HG03432 (cell line): Measurements from ENCODE around the gene HNMT.
A peak's percentile ranks its signal among the peaks of the same experiment; 100 is the strongest.
"Not testable (repeated sequence)": the region's sequence is repeated elsewhere in the genome, so short reads cannot be mapped to it uniquely, and the experiment has no call there.

Experiments
- ATAC-seq: cut with Tn5 transposase; IDR thresholded peaks from one replicate; pipeline ENCODE4 v1.9.1; 2021; ENCODE audit warnings: mild to moderate bottlenecking, moderate library complexity; ENCODE audit not compliant: unreplicated experiment

HNMT gene

DNA sequence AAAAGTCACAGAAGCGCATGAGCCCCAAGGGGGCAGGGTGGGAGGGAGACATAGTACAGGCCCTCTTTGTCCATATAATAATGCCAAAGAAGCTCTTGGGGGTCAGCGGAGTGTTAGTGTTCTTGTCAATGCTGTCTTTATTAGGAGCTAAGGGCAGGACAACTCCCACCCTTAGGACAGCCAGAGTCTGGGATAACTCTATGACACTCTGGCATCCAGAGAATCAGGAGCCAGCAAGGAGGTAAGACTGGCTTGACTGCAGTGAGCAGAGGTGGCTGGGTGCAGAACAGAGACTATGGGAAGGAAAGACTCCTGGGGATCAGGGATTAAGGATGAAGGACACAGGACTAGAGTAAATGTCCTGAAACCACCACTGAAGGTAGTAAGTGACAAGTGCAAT, 19.0 kb upstream of the HNMT start:
- no peak for ATAC-seq

- no peak for ATAC-seq
These were observed 18.0 kb upstream of the HNMT start for GRCh38 chr2:137946227-137946626.

DNA sequence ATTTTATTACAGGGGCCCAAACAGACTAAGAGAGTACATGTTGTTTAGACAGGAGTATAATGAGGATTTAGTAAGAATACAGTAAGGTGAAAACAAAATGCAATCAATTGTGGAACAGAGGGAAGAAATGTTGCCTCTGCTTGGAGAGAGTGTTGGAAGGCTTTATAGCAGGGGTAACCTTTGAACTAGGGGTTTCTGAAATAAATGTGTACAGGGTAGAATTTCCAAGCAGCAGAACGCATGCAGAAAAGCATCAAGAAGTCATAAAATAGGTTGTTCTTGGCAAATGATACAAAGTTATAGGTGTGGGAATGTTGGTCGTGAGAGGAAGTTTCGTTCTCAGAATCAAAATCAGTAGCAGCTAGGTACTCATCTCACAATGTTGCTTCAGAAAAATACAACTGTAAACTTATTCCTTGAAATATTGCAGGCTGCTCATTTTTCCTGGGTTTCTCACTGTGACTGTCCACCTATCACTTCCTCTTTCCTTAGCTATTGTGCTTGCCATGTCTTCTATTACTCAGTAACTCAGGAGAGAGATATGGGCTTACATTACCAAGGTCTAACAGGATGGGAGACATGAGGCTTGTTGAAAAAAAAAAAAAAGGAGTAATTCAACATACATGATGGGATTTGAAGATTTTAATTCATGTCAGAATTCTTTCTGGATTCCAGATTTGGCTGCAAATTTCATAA, 17.1 kb upstream of the HNMT start:
- ATAC-seq: peak; percentile 63

DNA sequence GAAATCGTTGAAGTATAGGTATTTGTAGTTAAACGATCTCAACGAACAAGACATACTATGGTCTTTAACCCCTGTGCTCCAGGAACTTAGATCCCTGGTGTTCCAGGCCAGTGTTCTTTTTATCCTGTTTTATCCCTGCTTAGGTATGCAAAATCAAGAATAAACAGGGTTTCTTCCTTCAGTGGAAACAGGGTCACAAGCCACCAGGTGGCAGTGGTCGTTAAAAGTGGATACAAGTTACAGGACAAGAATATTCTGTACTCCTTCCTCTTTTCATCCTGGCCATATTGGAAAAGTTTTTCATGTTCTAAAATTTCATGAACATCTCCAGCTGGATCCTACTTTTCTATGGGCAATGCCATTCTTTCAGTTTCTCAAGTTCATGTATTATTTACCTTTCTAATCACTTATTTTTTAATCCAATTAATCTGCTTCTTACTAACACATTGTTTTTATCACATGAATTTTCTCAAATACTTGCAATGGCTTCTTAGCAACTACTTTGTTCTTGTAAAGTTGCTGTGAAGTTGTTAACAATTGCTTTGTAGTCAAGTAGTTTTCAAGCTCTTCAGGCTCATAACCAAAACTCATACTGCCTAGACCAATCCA, 16.4 kb upstream of the HNMT start:
- peak; percentile 49 for ATAC-seq

DNA sequence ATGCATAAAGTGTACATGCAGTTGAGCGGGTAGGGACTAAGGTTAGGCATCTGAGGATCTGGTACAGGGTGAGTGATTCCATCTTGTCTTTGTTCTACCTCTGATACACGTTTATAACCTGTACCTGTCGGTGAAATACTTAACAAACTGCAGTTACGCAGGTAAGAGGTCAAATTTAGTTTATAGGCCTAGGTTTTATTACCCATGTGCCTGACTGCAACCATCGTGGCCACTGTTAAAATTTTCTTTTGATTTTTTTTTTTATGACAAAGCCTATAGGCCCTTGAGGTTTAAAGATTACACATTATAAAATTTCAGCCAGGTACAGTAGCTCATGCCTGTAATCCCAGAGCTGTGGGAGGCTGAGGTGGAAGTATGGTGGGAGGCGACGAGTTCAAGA, 15.4 kb upstream of the HNMT start:
- no peak for ATAC-seq

- ATAC-seq: no peak
These were observed 14.0 kb upstream of the HNMT start for GRCh38 chr2:137950238-137950637.

DNA sequence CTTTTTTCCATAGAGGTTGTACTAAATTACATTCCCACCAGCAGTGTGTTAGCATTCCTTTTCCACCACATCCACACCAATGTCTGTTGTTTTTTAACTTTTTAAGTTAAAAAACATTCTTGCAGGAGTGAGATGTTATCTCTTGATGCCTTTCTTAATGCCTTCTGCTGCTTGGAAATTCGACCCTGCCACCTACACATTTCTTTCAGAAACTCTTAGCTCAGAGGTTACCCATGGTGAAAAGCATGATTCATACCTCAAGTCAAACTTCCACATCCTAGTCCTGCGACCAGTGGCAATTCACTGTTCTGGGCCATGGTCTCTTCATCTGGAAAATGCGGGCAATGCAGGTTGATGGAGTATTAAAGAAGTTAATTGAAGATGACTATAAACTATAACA, 12.7 kb upstream of the HNMT start:
- no peak for ATAC-seq

- peak; percentile 52 for ATAC-seq
These were observed 11.6 kb upstream of the HNMT start for GRCh38 chr2:137952586-137953129.

DNA sequence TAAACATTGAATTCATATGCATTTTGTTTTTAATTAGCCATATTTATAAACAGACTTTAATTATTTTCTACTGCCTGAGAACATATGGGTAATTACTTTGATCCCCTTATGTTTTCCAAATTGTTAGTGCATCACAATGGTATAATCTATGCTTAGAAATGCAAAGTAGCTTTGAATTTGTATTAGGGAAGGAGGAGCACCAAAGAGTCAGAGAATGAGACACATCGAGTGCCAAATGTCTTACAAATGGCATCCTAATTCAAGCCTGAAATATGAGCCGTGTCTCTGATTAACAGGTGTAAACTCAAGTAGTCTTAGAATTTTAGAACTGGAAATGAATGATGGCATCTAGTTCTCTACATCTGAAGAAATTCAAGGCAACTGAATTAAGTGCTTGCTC, 8.7 kb upstream of the HNMT start:
- ATAC-seq: no peak

GRCh38 chr2:137957033-137957432, 7.2 kb upstream of the HNMT start:
- no peak for ATAC-seq

GRCh38 chr2:137959166-137959565, 5.1 kb upstream of the HNMT start:
- ATAC-seq: no peak

- ATAC-seq: no peak
These were observed 4.0 kb upstream of the HNMT start for GRCh38 chr2:137960223-137960622.

GRCh38 chr2:137961602-137962001, 2.7 kb upstream of the HNMT start:
- no peak for ATAC-seq

DNA sequence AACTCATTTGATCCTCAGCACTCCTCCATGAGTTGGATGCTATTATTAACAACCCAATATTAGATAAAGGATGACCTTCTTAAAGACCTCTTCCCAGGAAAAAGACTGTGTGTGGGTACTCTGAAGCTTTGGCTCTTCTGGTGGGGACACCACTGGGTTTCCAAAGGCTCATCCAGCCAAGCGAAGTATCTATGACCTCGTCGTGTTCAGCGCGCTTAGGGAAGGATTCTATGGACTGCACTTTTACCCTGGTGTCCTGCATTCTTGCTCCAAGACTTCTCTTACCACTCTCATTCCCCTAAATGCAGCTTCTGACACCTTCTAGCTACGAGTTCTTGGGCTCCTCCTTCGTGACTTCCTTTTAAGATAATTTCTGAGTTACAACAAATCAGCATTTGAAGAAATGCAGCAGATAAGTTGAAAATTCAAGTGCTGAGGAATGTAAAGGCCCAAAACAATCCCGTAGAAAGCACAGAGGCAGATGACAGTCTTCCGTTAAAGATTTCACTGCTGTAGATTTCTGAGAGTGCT, 673 bp upstream of the HNMT start:
- ATAC-seq: no peak

- ATAC-seq: no peak
These were observed 686 bp downstream of the HNMT start for GRCh38 chr2:137964859-137965459.

- no peak for ATAC-seq
These were observed 1.8 kb downstream of the HNMT start for GRCh38 chr2:137966043-137966442.

DNA sequence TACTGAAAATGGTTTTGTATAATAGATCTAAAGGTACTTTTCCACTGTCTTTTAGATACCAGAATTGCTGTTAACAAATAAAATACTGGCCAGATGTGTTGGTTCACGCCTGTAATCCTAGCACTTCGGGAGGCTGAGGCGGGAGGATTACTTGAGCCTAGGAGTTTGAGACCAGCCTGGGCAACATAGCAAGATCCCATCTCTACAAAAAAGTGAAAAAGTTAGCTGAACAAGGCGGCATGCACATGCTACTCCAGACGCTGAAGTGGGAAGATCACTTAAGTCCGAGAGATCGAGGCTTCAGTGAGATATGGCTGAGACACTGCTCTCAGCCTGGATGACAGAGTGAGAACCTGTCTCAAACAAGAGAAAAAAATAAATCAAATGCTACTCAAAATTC, 2.8 kb downstream of the HNMT start:
- no peak for ATAC-seq

DNA sequence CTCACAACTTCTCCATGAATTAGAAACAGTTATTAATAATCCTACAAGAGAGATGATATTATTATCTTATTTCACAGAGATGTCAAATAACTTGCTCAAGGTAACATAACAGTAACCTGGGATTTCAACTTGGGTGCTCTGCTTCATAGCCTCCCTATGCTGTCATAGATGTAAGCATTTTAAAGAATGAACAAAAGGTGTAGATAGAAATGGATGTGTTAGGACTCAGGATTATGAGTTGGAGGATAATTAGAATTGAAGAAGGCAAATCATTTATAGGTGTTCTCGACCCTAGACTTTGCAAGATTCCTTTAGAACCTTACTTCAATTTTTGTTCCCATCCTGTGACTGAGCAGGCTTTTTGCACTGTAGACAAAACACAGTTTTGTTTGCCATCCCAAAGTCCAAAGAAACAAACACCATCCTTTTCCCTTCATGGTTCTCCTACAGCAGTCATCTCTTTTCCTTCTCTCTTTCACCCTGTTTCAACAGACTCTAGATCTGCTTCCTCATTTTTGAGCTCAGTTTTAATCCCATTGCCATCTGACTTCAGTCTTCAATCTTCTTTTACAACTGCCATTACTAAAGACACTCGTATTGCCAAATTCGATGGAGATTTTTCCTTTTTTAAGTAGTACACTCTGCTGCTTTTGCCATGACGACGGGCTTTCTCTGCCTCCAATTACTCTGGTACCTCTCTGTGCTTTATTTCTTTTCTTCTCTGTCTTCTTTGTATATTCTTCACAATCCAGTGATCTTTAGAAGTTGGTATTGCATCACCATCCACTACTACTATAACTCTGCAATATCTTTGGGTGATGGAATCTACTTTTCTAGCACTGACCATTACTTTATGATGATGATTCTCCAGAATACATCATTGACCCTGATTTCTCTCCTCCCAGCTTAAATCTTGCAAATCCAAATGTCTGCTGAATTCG, 4.5 kb downstream of the HNMT start:
- no peak for ATAC-seq

DNA sequence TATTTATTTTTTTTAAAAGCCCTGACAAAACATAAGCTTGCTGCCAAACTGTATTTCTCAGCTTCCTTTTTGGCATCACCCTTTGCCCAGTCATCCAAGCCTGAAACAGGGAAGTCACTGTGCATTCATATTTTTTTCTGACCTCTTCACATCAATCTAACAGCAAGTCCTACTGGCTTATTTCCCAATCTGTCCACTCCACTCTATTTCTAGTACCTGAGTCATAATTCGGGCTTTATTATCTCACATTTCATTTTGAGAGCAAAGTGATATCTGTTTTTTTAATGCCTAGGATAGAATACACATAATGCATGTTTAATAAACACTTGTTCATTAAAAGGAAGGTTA, 5.1 kb downstream of the HNMT start:
- no peak for ATAC-seq

DNA sequence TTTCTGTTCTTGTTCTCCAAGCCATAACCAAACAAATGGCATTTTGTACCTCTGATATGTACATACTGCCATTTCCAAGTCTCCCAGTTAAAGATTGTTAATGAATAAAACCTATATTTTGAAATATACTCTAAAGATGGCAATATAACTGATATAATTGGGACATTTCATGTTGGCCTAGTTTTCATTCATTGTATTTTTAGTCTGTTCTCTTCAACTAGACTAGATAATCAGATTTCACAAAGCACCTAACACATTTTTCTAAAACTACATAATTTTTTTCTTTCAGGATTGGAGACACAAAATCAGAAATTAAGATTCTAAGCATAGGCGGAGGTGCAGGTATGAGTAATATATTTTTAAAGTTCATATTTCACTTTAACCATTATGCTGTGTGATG, 5.6 kb downstream of the HNMT start:
- ATAC-seq: no peak

- ATAC-seq: not testable (repeated sequence)
These were observed 7.0 kb downstream of the HNMT start for GRCh38 chr2:137971259-137971658.
